UCSD-AML1 (cell line): ENCODE data around the gene HIVEP1.

Experiments
- DNase-seq: peaks from one replicate; lab custom pipeline; 2025; ENCODE audit not compliant: unreplicated experiment; lab: John Stamatoyannopoulos, UW

The HIVEP1 gene

GRCh38 chr6:12012038-12012557 lies at the start of gene HIVEP1:
Gene HIVEP1, plus strand, starts transcription at chr6:12012312. Its CDS starts 3,317 bp downstream, at chr6:12015629.
- DNase-seq, result peak; percentile 50

- DNase-seq, result no peak
Measured at GRCh38 chr6:11963756-11964500, 48.2 kb upstream of the HIVEP1 start.

GRCh38 chr6:11964729-11965335 lies 47.3 kb upstream of the HIVEP1 start:
- DNase-seq, result no peak

GRCh38 chr6:11965499-11965898 lies 46.6 kb upstream of the HIVEP1 start:
- DNase-seq, result no peak

GRCh38 chr6:11968241-11968806 lies 43.8 kb upstream of the HIVEP1 start:
- DNase-seq, result no peak

- DNase-seq, result no peak
Measured at GRCh38 chr6:11969092-11969491, 43.0 kb upstream of the HIVEP1 start.

GRCh38 chr6:11970114-11970513 lies 42.0 kb upstream of the HIVEP1 start:
- no peak for DNase-seq

- no peak for DNase-seq
Measured at GRCh38 chr6:11971154-11971553, 41.0 kb upstream of the HIVEP1 start.

GRCh38 chr6:11972270-11972669 lies 39.8 kb upstream of the HIVEP1 start:
- DNase-seq, result no peak

GRCh38 chr6:11972806-11973205 lies 39.3 kb upstream of the HIVEP1 start:
- DNase-seq, result no peak

- no peak for DNase-seq
Measured at GRCh38 chr6:11973238-11973637, 38.9 kb upstream of the HIVEP1 start.

GRCh38 chr6:11974089-11974488 lies 38.0 kb upstream of the HIVEP1 start:
- DNase-seq, result no peak

- peak; percentile 53 for DNase-seq
Measured at GRCh38 chr6:11975353-11975977, 36.6 kb upstream of the HIVEP1 start.

- no peak for DNase-seq
Measured at GRCh38 chr6:11976489-11976888, 35.6 kb upstream of the HIVEP1 start.

- no peak for DNase-seq
Measured at GRCh38 chr6:11977193-11977592, 34.9 kb upstream of the HIVEP1 start.

GRCh38 chr6:11977738-11978137 lies 34.4 kb upstream of the HIVEP1 start:
- DNase-seq, result no peak

- DNase-seq, result no peak
Measured at GRCh38 chr6:11978169-11978987, 33.7 kb upstream of the HIVEP1 start.

GRCh38 chr6:11979866-11980265 lies 32.2 kb upstream of the HIVEP1 start:
- no peak for DNase-seq

- no peak for DNase-seq
Measured at GRCh38 chr6:11983306-11983705, 28.8 kb upstream of the HIVEP1 start.

- DNase-seq, result no peak
Measured at GRCh38 chr6:11987386-11987785, 24.7 kb upstream of the HIVEP1 start.

GRCh38 chr6:11989386-11989785 lies 22.7 kb upstream of the HIVEP1 start:
- no peak for DNase-seq
